ENCODE data around the gene PARVB. TPM values are rescaled to one million over a fixed set of nuclear protein-coding genes. Genes with fewer than 3 reads are reported as not detected.

PARVB gene
- total and polyA plus RNA-seq, 4 experiments from 2014 or later, result 3.4 to 17.0 (median 9.8) TPM

DNA sequence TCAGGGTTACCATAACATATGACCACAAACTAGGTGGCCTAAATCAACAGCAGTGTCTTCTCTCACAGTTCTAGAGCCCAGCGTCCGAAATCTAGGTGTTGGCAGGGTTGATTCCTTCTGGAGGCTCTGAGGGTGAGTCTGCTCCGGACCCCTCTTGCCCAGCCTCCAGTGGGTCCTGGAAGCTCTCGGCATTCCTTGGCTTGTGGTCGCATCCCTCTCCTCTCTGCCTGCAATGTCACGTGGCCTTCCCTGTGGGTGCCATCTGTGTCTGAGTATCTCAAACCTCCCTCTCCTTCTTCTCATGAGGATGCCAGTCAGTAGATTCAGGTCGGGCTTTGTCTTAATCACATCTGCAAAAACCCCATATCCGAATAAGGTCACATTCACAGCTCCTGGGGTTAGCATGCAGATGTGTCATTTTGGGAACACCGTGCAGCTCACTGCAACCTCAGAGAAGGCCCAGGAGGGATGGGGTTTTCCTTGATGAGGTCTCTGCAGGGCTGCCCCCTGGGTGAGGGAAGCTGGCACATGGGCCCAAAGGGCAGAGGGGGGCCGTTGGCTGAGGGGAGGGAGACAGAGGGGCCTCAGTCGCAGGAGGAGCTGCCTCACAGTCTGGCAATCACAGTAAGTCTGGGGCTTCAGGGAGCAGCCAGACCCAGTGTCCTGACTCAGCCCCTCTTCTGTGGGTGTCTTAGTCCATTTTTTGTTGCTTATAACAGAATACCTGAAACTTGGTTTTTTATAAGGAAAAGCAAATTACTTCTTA lies 197.8 kb downstream of the PARVB start:
- Mint-ChIP-seq H3K4me3 (no peak overlapping the region), H3K4me1 (no peaks in the 10 kb centered on the region), H3K9me3 (peaks cover 0 to 5% (median under 1%) of the 10 kb centered on the region in 8 donors), H3K36me3 (no peaks in the 10 kb centered on the region), H3K27ac (no peak overlapping the region), H3K27me3 (peaks cover 2 to 14% of the 10 kb centered on the region in 2 donors)
- no peak overlapping the region for H3K4me3 ChIP-seq (ENCODE audit: low read length in 2 of 2)
- H3K36me3 ChIP-seq (ENCODE audit: insufficient read depth, low read length), result no peaks in the 10 kb centered on the region
- no peaks in the 10 kb centered on the region for H3K4me1 ChIP-seq (ENCODE audit: insufficient read depth, low read length)
- no peak for DNase-seq
- ChIA-PET CTCF (ENCODE audit: partially characterized antibody) (no interaction called here), POLR2A (ENCODE audit: partially characterized antibody) (no interaction called here)
- intact Hi-C loops (cut with micrococcal nuclease), result no loop called here
- no peak overlapping the region for H3K27ac ChIP-seq (ENCODE audit: low read depth, low read length)
- no peaks in the 10 kb centered on the region for H3K27me3 ChIP-seq (ENCODE audit: insufficient read depth, low read length)
- no peaks in the 10 kb centered on the region for H3K9me3 ChIP-seq (ENCODE audit: control insufficient read depth in 1 of 2, low read length in 2 of 2)

Other genes starting within 250 kb of the PARVB start
- gene EFCAB6, start 212.0 kb upstream of the PARVB start, total RNA-seq, result under 1 TPM; 0.84 to 0.91 TPM
- gene EFCAB6, start 212.0 kb upstream of the PARVB start, polyA plus RNA-seq, result under 1 TPM in 1 of 2 donors, not detected in 1; 0.15 TPM
- gene SULT4A1, start 161.8 kb upstream of the PARVB start, total RNA-seq, result not detected
- gene SULT4A1, start 161.8 kb upstream of the PARVB start, polyA plus RNA-seq, result not detected
- not detected for gene PNPLA5, start 132.3 kb upstream of the PARVB start, total RNA-seq
- gene PNPLA5, start 132.3 kb upstream of the PARVB start, polyA plus RNA-seq, result not detected
- gene PNPLA3, start 100.5 kb upstream of the PARVB start, total RNA-seq, result not detected
- gene PNPLA3, start 100.5 kb upstream of the PARVB start, polyA plus RNA-seq, result not detected
- 10 to 100 TPM; 33.3 to 34.7 TPM for gene SAMM50, start 68.9 kb upstream of the PARVB start, total RNA-seq
- 10 to 100 TPM; 70.6 to 72.1 TPM for gene SAMM50, start 68.9 kb upstream of the PARVB start, polyA plus RNA-seq
- 100 to 1,000 TPM; 191 to 194 TPM for gene PARVG, start 156.6 kb downstream of the PARVB start, total RNA-seq
- gene PARVG, start 156.6 kb downstream of the PARVB start, polyA plus RNA-seq, result 10 to 100 TPM; 39.6 to 53.0 TPM

Data from CD4-positive, alpha-beta memory T cell (primary cell).